Parathyroid adenoma (tissue), 2 donors: ENCODE measurements around the gene SPC25.

Source experiments
- H2AFZ ChIP-seq: fragments of 300-600 bp; sonication (generic); one replicate; pipeline ENCODE4 v1.7.0; 2017; ENCODE audit warnings: antibody characterized with exemption, mild to moderate bottlenecking
- H3K27ac ChIP-seq: fragments of 300-600 bp; sonication (generic); one replicate; pipeline ENCODE4 v1.7.0; 2017
- H3K27me3 ChIP-seq: fragments of 300-600 bp; sonication (generic); one replicate; pipeline ENCODE4 v1.7.0; 2017; ENCODE audit warnings: low read length; ENCODE audit not compliant: control insufficient read depth, insufficient read depth
- H3K36me3 ChIP-seq: fragments of 300-600 bp; sonication (generic); one replicate; pipeline ENCODE4 v1.7.0; 2017; ENCODE audit warnings: low read length; ENCODE audit not compliant: control insufficient read depth, insufficient read depth
- H3K4me1 ChIP-seq: fragments of 300-600 bp; sonication (generic); one replicate; pipeline ENCODE4 v1.7.0; 2017; ENCODE audit warnings: control low read depth
- H3K4me2 ChIP-seq: fragments of 300-600 bp; sonication (generic); one replicate; pipeline ENCODE4 v1.7.0; 2017; ENCODE audit warnings: low read length
- H3K4me3 ChIP-seq: fragments of 300-600 bp; sonication (generic); one replicate; pipeline ENCODE4 v1.7.0; 2017; ENCODE audit warnings: low read depth, low read length
- H3K79me2 ChIP-seq: fragments of 300-600 bp; sonication (generic); one replicate; pipeline ENCODE4 v1.7.0; 2017; ENCODE audit warnings: control low read depth
- H3K9ac ChIP-seq: fragments of 300-600 bp; sonication (generic); one replicate; pipeline ENCODE4 v1.7.0; 2017; ENCODE audit warnings: mild to moderate bottlenecking
- H3K9me3 ChIP-seq: fragments of 300-600 bp; sonication (generic); one replicate; pipeline ENCODE4 v1.7.0; 2017; ENCODE audit warnings: low read length; ENCODE audit not compliant: control insufficient read depth
- TF ChIP-seq, protein P1 (sequence below): fragments of 300-600 bp; sonication (generic); IDR thresholded peaks from one replicate; pipeline ENCODE4 v1.7.0; 2017; ENCODE audit warnings: antibody characterized with exemption, mild to moderate bottlenecking
- donor health status: primary hyperparathyroidism.

Gene SPC25

DNA sequence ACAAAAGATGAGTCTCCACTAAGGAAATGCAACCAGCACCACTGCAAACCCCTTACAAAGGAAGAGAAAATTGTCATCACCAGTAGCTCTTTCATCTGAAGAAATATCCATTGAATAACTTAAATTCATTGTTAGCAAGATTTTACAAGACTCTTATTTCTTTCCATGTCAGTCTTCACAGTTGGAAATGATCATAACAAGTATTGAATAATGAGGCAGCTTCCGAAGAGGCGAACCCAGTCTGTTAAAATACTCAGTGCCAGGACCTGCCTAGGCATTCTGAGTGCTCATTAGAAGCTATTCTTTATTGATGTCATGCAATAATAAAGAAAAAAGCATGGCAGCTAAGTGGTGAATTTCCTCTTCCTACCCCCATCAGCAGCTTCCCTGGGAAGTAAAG lies 54.3 kb downstream of the SPC25 start:
- Histone ChIP-seq H3K79me2 (no peaks in the 10 kb centered on the region), H3K27me3 (no peaks in the 10 kb centered on the region), H3K9me3 (no peaks in the 10 kb centered on the region), H3K27ac (no peak overlapping the region), H3K36me3 (no peaks in the 10 kb centered on the region), H3K4me1 (no peaks in the 10 kb centered on the region), H3K4me3 (no peak overlapping the region), H3K9ac (no peak overlapping the region), H2AFZ (no peak overlapping the region), H3K4me2 (no peak overlapping the region)
- TF ChIP-seq, protein P1, sequence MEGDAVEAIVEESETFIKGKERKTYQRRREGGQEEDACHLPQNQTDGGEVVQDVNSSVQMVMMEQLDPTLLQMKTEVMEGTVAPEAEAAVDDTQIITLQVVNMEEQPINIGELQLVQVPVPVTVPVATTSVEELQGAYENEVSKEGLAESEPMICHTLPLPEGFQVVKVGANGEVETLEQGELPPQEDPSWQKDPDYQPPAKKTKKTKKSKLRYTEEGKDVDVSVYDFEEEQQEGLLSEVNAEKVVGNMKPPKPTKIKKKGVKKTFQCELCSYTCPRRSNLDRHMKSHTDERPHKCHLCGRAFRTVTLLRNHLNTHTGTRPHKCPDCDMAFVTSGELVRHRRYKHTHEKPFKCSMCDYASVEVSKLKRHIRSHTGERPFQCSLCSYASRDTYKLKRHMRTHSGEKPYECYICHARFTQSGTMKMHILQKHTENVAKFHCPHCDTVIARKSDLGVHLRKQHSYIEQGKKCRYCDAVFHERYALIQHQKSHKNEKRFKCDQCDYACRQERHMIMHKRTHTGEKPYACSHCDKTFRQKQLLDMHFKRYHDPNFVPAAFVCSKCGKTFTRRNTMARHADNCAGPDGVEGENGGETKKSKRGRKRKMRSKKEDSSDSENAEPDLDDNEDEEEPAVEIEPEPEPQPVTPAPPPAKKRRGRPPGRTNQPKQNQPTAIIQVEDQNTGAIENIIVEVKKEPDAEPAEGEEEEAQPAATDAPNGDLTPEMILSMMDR: no peak

- Histone ChIP-seq H2AFZ (no peak overlapping the region), H3K9me3 (no peaks in the 10 kb centered on the region), H3K27ac (no peak overlapping the region), H3K4me1 (peaks cover under 1% of the 10 kb centered on the region), H3K9ac (no peak overlapping the region), H3K4me2 (no peak overlapping the region), H3K36me3 (no peaks in the 10 kb centered on the region), H3K27me3 (no peaks in the 10 kb centered on the region), H3K4me3 (no peak overlapping the region), H3K79me2 (no peaks in the 10 kb centered on the region)
- TF ChIP-seq, protein P1: no peak
Observed at GRCh38 chr2:168831662-168832061, 58.6 kb downstream of the SPC25 start.

- H3K4me1 ChIP-seq: peaks cover 6% of the 10 kb centered on the region
- H3K9ac ChIP-seq: no peak overlapping the region
- H3K27ac ChIP-seq: no peak overlapping the region
- H3K27me3 ChIP-seq: no peaks in the 10 kb centered on the region
- no peaks in the 10 kb centered on the region for H3K9me3 ChIP-seq
- no peak overlapping the region for H3K4me2 ChIP-seq
- no peaks in the 10 kb centered on the region for H3K36me3 ChIP-seq
- TF ChIP-seq, protein P1: no peak
- no peak overlapping the region for H2AFZ ChIP-seq
- H3K4me3 ChIP-seq: no peak overlapping the region
- no peaks in the 10 kb centered on the region for H3K79me2 ChIP-seq
Observed at GRCh38 chr2:168830958-168831357, 59.3 kb downstream of the SPC25 start.

- peak overlapping the region; percentile 30 for H3K27ac ChIP-seq
- TF ChIP-seq, protein P1: no peak
- H3K4me1 ChIP-seq: peaks cover 18% of the 10 kb centered on the region
- H3K9me3 ChIP-seq: no peaks in the 10 kb centered on the region
- H3K9ac ChIP-seq: no peak overlapping the region
- peak overlapping the region; percentile 24 for H2AFZ ChIP-seq
- H3K4me3 ChIP-seq: no peak overlapping the region
- H3K27me3 ChIP-seq: no peaks in the 10 kb centered on the region
- H3K79me2 ChIP-seq: no peaks in the 10 kb centered on the region
- no peak overlapping the region for H3K4me2 ChIP-seq
- H3K36me3 ChIP-seq: no peaks in the 10 kb centered on the region
Observed at GRCh38 chr2:168825126-168825525, 65.1 kb downstream of the SPC25 start.

DNA sequence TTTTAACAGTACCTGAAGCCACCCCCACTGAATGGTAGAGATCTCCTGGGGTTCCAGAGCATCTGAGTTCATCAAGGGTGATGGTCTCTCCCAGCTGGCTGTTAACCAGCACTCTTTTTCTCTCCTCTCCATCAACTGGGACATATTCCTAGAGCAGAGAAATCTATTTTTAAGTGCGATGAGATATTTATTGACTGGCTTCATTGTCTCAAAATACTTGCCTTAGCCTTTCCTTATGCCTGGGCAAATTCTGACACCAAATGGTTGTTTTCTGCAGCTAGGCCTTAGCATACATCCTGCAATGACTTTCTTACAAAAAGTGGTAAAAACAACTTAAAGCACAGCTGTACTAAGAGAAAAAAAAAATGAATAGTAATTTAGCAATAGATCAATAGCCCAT lies 68.2 kb downstream of the SPC25 start:
- Histone ChIP-seq H3K27ac (no peak overlapping the region), H3K4me2 (no peak overlapping the region), H3K9ac (no peak overlapping the region), H3K4me3 (no peak overlapping the region), H3K27me3 (no peaks in the 10 kb centered on the region), H3K9me3 (no peaks in the 10 kb centered on the region), H2AFZ (no peak overlapping the region), H3K4me1 (peaks cover 18% of the 10 kb centered on the region), H3K36me3 (no peaks in the 10 kb centered on the region), H3K79me2 (no peaks in the 10 kb centered on the region)
- TF ChIP-seq, protein P1: no peak
